Measurements from ENCODE around the gene CD22. TPM values are rescaled to one million over a fixed set of nuclear protein-coding genes. Genes with fewer than 3 reads are reported as not detected.

CD22 gene
- total and polyA plus RNA-seq, 2 of the 13 experiments (the other 11 are each of a cell fraction or from before 2014, with no cell fraction given) = 0.71 to 1.7 TPM

- 0 out of 2 replicates have a peak, but pooled peaks have one; percentile 28 for TF ChIP-seq LBX2 (CRISPR knock-in tag; IDR thresholded peaks at IDR 0.05; ENCODE audit: borderline replicate concordance)
- TF ChIP-seq ARNT2 (CRISPR knock-in tag; IDR thresholded peaks at IDR 0.05; ENCODE audit: low read depth) = peak; percentile 29; the same call in 1 of the 2 replicates
- TF ChIP-seq HIC2 (CRISPR knock-in tag; IDR thresholded peaks at IDR 0.05; ENCODE audit: low read depth) = no peak
- no peak for TF ChIP-seq SNAI1 (CRISPR knock-in tag; IDR thresholded peaks at IDR 0.05; ENCODE audit: borderline replicate concordance)
- TF ChIP-seq ARID4A (CRISPR knock-in tag; IDR thresholded peaks at IDR 0.05; ENCODE audit: borderline replicate concordance) = no peak
- TF ChIP-seq DNMT3B (CRISPR knock-in tag; conservative IDR thresholded peaks at IDR 0.05) = no peak
- peak; percentile 89 for TF ChIP-seq NCOA2 (CRISPR knock-in tag; IDR thresholded peaks at IDR 0.05)
- peak in 1 of 2 experiments; percentile 22; a peak in 1 of 4 replicates for TF ChIP-seq ATF4 (CRISPR knock-in tag; IDR thresholded peaks at IDR 0.05)
- TF ChIP-seq SSRP1 (CRISPR knock-in tag; IDR thresholded peaks at IDR 0.05) = no peak
- peak; percentile 77 for TF ChIP-seq ZNF687 (CRISPR knock-in tag; IDR thresholded peaks at IDR 0.05)
- TF ChIP-seq XRCC5 (optimal IDR thresholded peaks at IDR 0.05; ENCODE audit: low read length) = no peak
- no peak for TF ChIP-seq HIVEP1 (CRISPR knock-in tag; IDR thresholded peaks at IDR 0.05)
- peak; percentile 87 for TF ChIP-seq SALL1 (CRISPR knock-in tag; IDR thresholded peaks at IDR 0.05)
- TF ChIP-seq SIX4 (CRISPR knock-in tag; IDR thresholded peaks at IDR 0.05) = no peak
- no peak for TF ChIP-seq NR3C1 (CRISPR knock-in tag; IDR thresholded peaks at IDR 0.05)
- TF ChIP-seq CREM (IDR thresholded peaks at IDR 0.05) = peak; percentile 25; the same call in 1 of the 2 replicates
- TF ChIP-seq CREM (CRISPR knock-in tag; IDR thresholded peaks at IDR 0.05) = no peak
- TF ChIP-seq NR1H2 (CRISPR knock-in tag; IDR thresholded peaks at IDR 0.05; ENCODE audit: borderline replicate concordance, low read depth) = no peak
Observed at GRCh38 chr19:35309481-35310279, 19.3 kb upstream of the CD22 start (continued).

Data from HepG2 (cell line).